Osteoblast (primary cell): ENCODE results near the gene RECQL5. TPM values are rescaled to one million over a fixed set of nuclear protein-coding genes. Genes with fewer than 3 reads are reported as not detected.

ENCODE experiments used
- DNase-seq: peaks from one replicate; pipeline ENCODE4 v3.0.0; 2011; ENCODE audit warnings: low spot score, mixed read lengths; ENCODE audit not compliant: insufficient read length; ENCODE audit errors: missing footprints
- H2AFZ ChIP-seq: 2 replicates; pipeline ENCODE4 v1.6.0; 2011; ENCODE audit warnings: mild to moderate bottlenecking, low read length
- H3K27ac ChIP-seq: 2 replicates; pipeline ENCODE4 v1.5.1; 2011; ENCODE audit warnings: mild to moderate bottlenecking, low read depth, low read length, moderate library complexity
- H3K27me3 ChIP-seq: 2 replicates; pipeline ENCODE4 v1.6.0; 2012; ENCODE audit warnings: mild to moderate bottlenecking, control low read depth, inconsistent platforms, low read length, moderate library complexity; ENCODE audit not compliant: insufficient read depth
- H3K36me3 ChIP-seq: 2 replicates; pipeline ENCODE4 v1.5.1; 2011; ENCODE audit warnings: mild to moderate bottlenecking, low read length, control low read depth, moderate library complexity; ENCODE audit not compliant: insufficient read depth
- H3K4me1 ChIP-seq: 2 replicates; pipeline ENCODE4 v1.5.1; 2011; ENCODE audit warnings: mild to moderate bottlenecking, low read length, control low read depth, moderate library complexity; ENCODE audit not compliant: insufficient read depth
- H3K4me2 ChIP-seq: 2 replicates; pipeline ENCODE4 v1.6.0; 2011; ENCODE audit warnings: mild to moderate bottlenecking, low read length; ENCODE audit not compliant: insufficient read depth
- H3K4me3 ChIP-seq: fragments of 200-600 bp; sonication (generic); 3 replicates; pipeline ENCODE4 v1.5.1; 2012; ENCODE audit warnings: mild to moderate bottlenecking, low read length, inconsistent platforms; ENCODE audit not compliant: insufficient read depth
- H3K79me2 ChIP-seq: 2 replicates; pipeline ENCODE4 v1.6.0; 2012; ENCODE audit warnings: mild to moderate bottlenecking, low read length, control low read depth, inconsistent platforms; ENCODE audit not compliant: insufficient read depth
- H3K9me3 ChIP-seq: 2 replicates; pipeline ENCODE4 v1.5.1; 2011; ENCODE audit warnings: low read depth, low read length, control low read depth
- H4K20me1 ChIP-seq: 2 replicates; pipeline ENCODE4 v1.6.0; 2012; ENCODE audit warnings: mild to moderate bottlenecking, low read length, control low read depth; ENCODE audit not compliant: insufficient read depth
- CTCF ChIP-seq: IDR thresholded peaks from 2 replicates; pipeline ENCODE4 v1.5.1; 2011; ENCODE audit warnings: mild to moderate bottlenecking, low read depth, low read length, moderate library complexity; ENCODE audit errors: extremely low read depth
- total RNA-seq: library from RNA; depleted of rRNA; stranded (reverse); fragments of >200 nt; gene quantifications from 2 replicates; pipeline ENCODE4 v1.2.3, GENCODE V29; 2012

Gene RECQL5
- total RNA-seq, 1 donor = 17.7 TPM

- DNase-seq = peak; percentile 86
- Histone ChIP-seq H3K9me3 (no peaks in the 10 kb centered on the region), H3K4me1 (peaks cover 14% of the 10 kb centered on the region), H3K27ac (no peak overlapping the region), H3K4me2 (no peak overlapping the region), H2AFZ (no peak overlapping the region), H3K4me3 (no peak overlapping the region), H4K20me1 (peaks cover 11% of the 10 kb centered on the region), H3K27me3 (no peaks in the 10 kb centered on the region), H3K79me2 (no peaks in the 10 kb centered on the region), H3K36me3 (no peaks in the 10 kb centered on the region)
- no peak for TF ChIP-seq CTCF
Observed at GRCh38 chr17:75634754-75635609, 32.0 kb downstream of the RECQL5 start.

GRCh38 chr17:75634376-75634740 is 32.6 kb downstream of the RECQL5 start:
- Histone ChIP-seq H3K9me3 (no peaks in the 10 kb centered on the region), H3K4me2 (peak overlapping the region; percentile 71), H3K79me2 (no peaks in the 10 kb centered on the region), H3K27ac (peak overlapping the region; percentile 78), H4K20me1 (peaks cover 11% of the 10 kb centered on the region), H2AFZ (no peak overlapping the region), H3K4me3 (no peak overlapping the region), H3K27me3 (no peaks in the 10 kb centered on the region), H3K4me1 (peaks cover 14% of the 10 kb centered on the region), H3K36me3 (no peaks in the 10 kb centered on the region)
- DNase-seq = peak; percentile 79
- no peak for TF ChIP-seq CTCF

- peak overlapping the region; percentile 71 for H3K4me2 ChIP-seq
- peak overlapping the region; percentile 78 for H3K27ac ChIP-seq
- peak overlapping the region; percentile 48 for H3K4me3 ChIP-seq
- no peaks in the 10 kb centered on the region for H3K79me2 ChIP-seq
- no peaks in the 10 kb centered on the region for H3K9me3 ChIP-seq
- DNase-seq = peak; percentile 100
- no peaks in the 10 kb centered on the region for H3K27me3 ChIP-seq
- H3K36me3 ChIP-seq = no peaks in the 10 kb centered on the region
- H3K4me1 ChIP-seq = peaks cover 14% of the 10 kb centered on the region
- peak; percentile 80 for TF ChIP-seq CTCF
- peaks cover 11% of the 10 kb centered on the region for H4K20me1 ChIP-seq
- H2AFZ ChIP-seq = peak overlapping the region; percentile 84
Observed at GRCh38 chr17:75633486-75634375, 33.2 kb downstream of the RECQL5 start.
